HAP-1 (cell line): ENCODE data around the gene ASTN2.

Source experiments
- DNase-seq, 2 experiments: peaks; one replicate each; pipeline ENCODE4 v3.0.0-alpha.2; 2016 to 2020; ENCODE audit warnings: low spot score in 2 of 2
- H3K27me3 ChIP-seq: fragments of 250-450 bp; sonication (Bioruptor Pico); 2 replicates; pipeline ENCODE4 v1.5.1; 2020; ENCODE audit warnings: low read depth, mild to moderate bottlenecking, moderate library complexity
- H3K36me3 ChIP-seq: fragments of 250-450 bp; sonication (Bioruptor Pico); replicated peaks from 2 replicates; pipeline ENCODE4 v1.5.1; 2020; ENCODE audit warnings: mild to moderate bottlenecking
- H3K4me1 ChIP-seq: fragments of 250-450 bp; sonication (Bioruptor Pico); 2 replicates; pipeline ENCODE4 v1.5.1; 2020; ENCODE audit warnings: mild to moderate bottlenecking
- H3K4me3 ChIP-seq: fragments of 250-450 bp; sonication (Bioruptor Pico); 2 replicates; pipeline ENCODE4 v1.5.1; 2020; ENCODE audit warnings: mild to moderate bottlenecking, moderate library complexity
- H3K9me3 ChIP-seq: fragments of 250-450 bp; sonication (Bioruptor Pico); 2 replicates; pipeline ENCODE4 v1.5.1; 2020; ENCODE audit warnings: mild to moderate bottlenecking, moderate library complexity
- in situ Hi-C: fragments of 300-500 bp; cut with MboI; formaldehyde crosslinking; loops from 3 replicates; pipeline ENCODE4 v1.14.3; 2020; ENCODE audit warnings: low sequenced_read_pairs, inconsistent platforms, mixed read lengths

The ASTN2 gene, protein sequence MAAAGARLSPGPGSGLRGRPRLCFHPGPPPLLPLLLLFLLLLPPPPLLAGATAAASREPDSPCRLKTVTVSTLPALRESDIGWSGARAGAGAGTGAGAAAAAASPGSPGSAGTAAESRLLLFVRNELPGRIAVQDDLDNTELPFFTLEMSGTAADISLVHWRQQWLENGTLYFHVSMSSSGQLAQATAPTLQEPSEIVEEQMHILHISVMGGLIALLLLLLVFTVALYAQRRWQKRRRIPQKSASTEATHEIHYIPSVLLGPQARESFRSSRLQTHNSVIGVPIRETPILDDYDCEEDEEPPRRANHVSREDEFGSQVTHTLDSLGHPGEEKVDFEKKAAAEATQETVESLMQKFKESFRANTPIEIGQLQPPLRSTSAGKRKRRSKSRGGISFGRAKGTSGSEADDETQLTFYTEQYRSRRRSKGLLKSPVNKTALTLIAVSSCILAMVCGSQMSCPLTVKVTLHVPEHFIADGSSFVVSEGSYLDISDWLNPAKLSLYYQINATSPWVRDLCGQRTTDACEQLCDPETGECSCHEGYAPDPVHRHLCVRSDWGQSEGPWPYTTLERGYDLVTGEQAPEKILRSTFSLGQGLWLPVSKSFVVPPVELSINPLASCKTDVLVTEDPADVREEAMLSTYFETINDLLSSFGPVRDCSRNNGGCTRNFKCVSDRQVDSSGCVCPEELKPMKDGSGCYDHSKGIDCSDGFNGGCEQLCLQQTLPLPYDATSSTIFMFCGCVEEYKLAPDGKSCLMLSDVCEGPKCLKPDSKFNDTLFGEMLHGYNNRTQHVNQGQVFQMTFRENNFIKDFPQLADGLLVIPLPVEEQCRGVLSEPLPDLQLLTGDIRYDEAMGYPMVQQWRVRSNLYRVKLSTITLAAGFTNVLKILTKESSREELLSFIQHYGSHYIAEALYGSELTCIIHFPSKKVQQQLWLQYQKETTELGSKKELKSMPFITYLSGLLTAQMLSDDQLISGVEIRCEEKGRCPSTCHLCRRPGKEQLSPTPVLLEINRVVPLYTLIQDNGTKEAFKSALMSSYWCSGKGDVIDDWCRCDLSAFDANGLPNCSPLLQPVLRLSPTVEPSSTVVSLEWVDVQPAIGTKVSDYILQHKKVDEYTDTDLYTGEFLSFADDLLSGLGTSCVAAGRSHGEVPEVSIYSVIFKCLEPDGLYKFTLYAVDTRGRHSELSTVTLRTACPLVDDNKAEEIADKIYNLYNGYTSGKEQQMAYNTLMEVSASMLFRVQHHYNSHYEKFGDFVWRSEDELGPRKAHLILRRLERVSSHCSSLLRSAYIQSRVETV (N-terminal part only)

DNA sequence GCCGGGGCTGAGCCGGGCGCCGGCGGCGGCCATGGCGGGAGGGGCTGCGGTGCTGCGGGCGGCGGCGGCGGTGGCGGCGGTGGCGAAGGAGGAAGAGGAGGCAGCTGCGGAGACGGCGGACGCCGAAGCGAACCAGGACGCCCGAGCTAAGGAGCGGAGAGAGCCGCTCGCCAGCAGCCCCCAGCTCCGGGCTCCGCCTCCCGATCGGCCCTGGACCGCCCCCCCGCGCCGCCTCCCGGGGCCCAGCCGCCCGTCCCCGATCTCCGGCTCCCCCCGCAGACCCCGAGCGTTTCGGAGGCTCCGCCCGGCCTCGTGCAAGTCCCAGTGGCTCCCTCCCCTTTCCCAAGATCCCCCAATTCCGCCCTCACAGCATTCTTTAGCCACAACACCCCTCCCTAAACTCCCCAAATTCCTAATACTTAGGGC, at the start of gene ASTN2:
Gene ASTN2, minus strand, starts transcription at position 152 of the 426 bp plus-strand sequence. Its CDS starts 119 bp downstream, at position 33.
- Histone ChIP-seq H3K27me3 (peaks cover 46% of the 10 kb centered on the region), H3K4me1 (no peaks in the 10 kb centered on the region), H3K36me3 (no peaks in the 10 kb centered on the region), H3K9me3 (no peaks in the 10 kb centered on the region), H3K4me3 (peak within 1 kb of the TSS; percentile 28)
- in situ Hi-C loops = loop anchor here (10.0 kb wide), 1 partner anchor 340 kb away; no protein-coding TSS in a partner anchor
- peak in 1 of 2 experiments; percentile 54 for DNase-seq

DNA sequence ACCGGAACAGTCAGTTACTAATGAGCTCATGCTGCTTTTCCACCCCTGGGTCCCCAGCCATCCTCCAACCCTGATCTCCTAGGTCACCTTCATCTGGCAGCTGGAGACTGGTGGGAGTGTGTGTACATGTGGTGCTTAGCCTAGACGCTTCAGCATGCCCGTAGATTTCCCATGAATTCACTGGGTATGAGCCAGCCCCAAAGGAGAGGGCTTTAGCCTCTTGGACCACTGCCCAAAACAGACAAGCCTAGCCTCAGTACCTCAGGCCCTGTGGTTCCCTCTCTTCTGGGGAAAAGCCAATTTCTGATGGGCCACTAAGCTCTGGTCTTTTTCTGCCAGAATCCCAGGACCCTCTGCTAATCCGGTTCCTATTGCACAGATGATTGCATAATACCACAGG, 48.0 kb upstream of the ASTN2 start:
- no peaks in the 10 kb centered on the region for H3K27me3 ChIP-seq
- no peaks in the 10 kb centered on the region for H3K4me1 ChIP-seq
- H3K9me3 ChIP-seq = no peaks in the 10 kb centered on the region
- H3K4me3 ChIP-seq = no peak overlapping the region
- in situ Hi-C loops = no loop called here
- DNase-seq = no peak
- no peaks in the 10 kb centered on the region for H3K36me3 ChIP-seq

DNA sequence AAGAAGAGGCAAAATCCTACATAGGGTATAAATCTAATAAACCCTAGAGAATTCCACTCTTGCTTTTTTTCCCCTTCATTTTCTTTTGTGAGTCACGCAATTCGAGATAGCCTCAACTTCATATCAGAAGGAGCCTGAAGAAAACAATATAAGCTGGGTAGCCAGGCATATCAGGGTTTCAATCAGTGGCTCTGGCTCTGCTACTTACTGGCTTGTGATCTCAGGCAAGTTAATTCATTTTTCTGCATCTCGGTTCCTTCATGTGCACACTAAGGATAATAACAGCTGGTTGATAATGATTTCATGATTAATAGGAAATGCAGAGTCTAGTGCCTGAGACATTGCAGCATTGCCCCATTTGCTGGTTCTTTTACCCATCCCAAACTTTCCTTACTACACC, 46.5 kb upstream of the ASTN2 start:
- no peaks in the 10 kb centered on the region for H3K27me3 ChIP-seq
- no peak overlapping the region for H3K4me3 ChIP-seq

DNA sequence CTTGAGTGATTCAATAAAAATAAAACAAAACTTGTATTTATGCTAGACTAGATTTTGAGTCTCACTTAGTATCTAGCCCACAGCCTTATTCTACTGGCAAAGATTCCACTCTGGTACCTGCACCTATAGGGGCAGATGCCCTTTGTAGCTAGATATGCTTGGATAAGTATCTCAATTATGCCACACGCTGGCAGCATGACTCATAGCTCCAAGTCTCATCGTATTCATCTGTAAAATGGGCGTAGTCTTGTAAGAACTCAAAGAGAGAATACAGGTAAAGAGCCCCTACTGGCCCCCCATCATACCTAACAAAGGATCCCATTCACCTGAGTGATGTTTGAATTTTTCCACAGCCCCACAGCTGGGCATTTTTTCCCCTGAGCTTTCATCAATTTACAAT, 45.9 kb upstream of the ASTN2 start:
- Histone ChIP-seq H3K27me3 (no peaks in the 10 kb centered on the region), H3K9me3 (no peaks in the 10 kb centered on the region), H3K4me3 (no peak overlapping the region), H3K36me3 (no peaks in the 10 kb centered on the region), H3K4me1 (no peaks in the 10 kb centered on the region)
- in situ Hi-C loops = no loop called here
- DNase-seq = no peak

More for the DNA sequence above, 46.5 kb upstream of the ASTN2 start:
- no peak for DNase-seq
- no peaks in the 10 kb centered on the region for H3K9me3 ChIP-seq
- H3K36me3 ChIP-seq = no peaks in the 10 kb centered on the region
- H3K4me1 ChIP-seq = no peaks in the 10 kb centered on the region
- in situ Hi-C loops = no loop called here

DNA sequence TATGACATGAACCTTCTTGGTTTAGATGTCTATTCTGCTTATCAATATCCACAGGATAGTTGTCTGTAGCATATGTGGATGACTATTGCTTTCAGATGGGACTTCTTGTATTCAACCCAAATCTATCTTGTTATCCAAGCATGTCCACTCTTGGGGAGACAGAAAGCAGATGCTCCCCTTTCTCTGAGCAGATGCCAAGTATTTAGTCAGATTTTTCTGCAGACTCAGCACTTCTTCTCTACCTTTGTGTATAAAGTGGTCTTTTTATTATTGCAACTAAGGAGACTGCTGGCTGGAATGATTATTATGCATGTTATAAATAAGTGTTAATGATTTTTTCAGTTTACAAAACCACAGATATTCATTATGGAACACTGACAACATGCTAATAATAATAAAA, 45.1 kb upstream of the ASTN2 start:
- Histone ChIP-seq H3K9me3 (no peaks in the 10 kb centered on the region), H3K4me3 (no peak overlapping the region), H3K27me3 (no peaks in the 10 kb centered on the region), H3K4me1 (no peaks in the 10 kb centered on the region), H3K36me3 (no peaks in the 10 kb centered on the region)
- no peak for DNase-seq
- in situ Hi-C loops = no loop called here

DNA sequence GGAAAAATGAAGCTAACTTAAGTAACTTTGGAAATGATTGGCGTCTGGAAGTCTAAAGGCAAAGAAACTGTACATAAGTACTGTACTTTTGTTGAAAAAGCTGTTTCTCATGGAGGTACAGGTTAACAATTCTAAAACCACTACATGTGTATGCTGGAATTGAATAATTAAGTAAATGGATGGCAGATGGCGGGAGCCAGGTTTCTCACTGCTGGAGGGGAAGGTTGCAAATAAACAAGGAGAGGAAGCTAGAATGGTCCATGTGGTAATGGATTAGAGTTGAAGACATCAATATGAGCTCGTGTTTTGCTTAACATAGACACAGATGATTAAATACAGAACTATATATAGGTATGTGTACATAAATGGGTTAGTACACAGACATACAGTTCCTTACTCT, 43.2 kb upstream of the ASTN2 start:
- H3K4me3 ChIP-seq = no peak overlapping the region
- DNase-seq = no peak
- H3K4me1 ChIP-seq = no peaks in the 10 kb centered on the region
- no peaks in the 10 kb centered on the region for H3K9me3 ChIP-seq
- H3K27me3 ChIP-seq = no peaks in the 10 kb centered on the region
- in situ Hi-C loops = no loop called here
- H3K36me3 ChIP-seq = no peaks in the 10 kb centered on the region

DNA sequence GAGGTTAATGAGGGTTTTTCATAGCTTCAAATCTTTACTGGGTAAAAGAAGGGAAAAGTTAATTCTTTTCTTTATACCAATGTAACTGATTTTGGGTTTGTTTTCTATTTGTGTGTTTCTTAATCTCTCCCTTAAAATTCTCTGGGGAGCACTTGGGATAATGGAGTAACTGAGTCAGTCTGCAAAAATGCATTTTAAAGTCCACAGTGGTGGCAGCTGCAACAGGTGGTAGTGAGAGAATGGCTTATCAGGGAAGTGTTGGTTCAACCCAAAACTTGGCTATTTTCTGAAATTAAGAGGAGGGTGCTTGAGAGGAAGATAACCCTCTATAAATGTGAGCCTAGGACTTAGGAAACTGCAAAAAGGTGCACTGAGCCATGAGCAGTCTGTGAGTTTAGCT, 39.9 kb upstream of the ASTN2 start:
- Histone ChIP-seq H3K36me3 (no peaks in the 10 kb centered on the region), H3K4me1 (no peaks in the 10 kb centered on the region), H3K27me3 (peaks cover 7% of the 10 kb centered on the region; the same call in 1 of the 2 replicates), H3K9me3 (no peaks in the 10 kb centered on the region), H3K4me3 (no peak overlapping the region)
- in situ Hi-C loops = no loop called here
- DNase-seq = no peak

DNA sequence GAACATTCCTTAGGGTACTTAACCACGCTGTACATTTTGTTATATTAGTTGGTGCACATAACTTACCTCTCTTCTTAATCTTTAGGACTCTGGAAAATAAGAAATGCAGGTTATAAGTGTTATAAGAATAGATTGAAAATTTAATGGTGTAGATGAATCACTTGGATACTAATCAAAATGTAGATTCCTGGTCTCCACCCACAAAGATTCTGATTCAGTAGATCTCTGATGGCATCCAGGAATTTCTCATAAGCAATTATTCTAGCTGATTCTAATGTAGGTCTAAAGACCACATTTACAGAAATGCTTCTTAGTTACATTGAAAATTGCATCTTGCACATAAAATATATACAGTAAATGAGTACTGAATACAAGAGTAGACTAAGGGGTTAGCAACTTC, 38.9 kb upstream of the ASTN2 start:
- no peaks in the 10 kb centered on the region for H3K9me3 ChIP-seq
- no peaks in the 10 kb centered on the region for H3K36me3 ChIP-seq
- in situ Hi-C loops = no loop called here
- DNase-seq = no peak
- no peaks in the 10 kb centered on the region for H3K4me1 ChIP-seq
- peaks cover 7% of the 10 kb centered on the region; the same call in 1 of the 2 replicates for H3K27me3 ChIP-seq
- no peak overlapping the region for H3K4me3 ChIP-seq

DNA sequence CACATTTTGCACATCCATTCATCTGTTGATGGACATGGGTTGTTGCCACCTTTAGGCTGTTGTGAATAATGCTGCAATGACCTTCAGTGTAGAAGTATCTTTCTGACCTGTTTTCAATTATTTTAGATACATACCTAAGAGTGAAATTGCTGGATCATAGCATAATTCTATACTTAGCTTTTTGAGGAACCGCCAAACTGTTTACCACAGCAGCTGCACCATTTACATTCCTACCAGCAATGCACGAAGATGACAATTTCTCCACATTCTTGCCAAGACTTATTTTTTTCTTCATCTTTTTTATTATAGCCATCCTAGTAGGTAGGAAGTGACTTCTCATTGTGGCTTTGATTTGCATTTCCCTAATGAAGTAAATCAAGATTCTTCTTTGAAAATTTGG, 36.5 kb upstream of the ASTN2 start:
- no peak for DNase-seq
- in situ Hi-C loops = no loop called here
- H3K4me3 ChIP-seq = no peak overlapping the region
- no peaks in the 10 kb centered on the region for H3K4me1 ChIP-seq
- H3K27me3 ChIP-seq = peaks cover 7% of the 10 kb centered on the region; the same call in 1 of the 2 replicates
- no peaks in the 10 kb centered on the region for H3K36me3 ChIP-seq
- no peaks in the 10 kb centered on the region for H3K9me3 ChIP-seq

DNA sequence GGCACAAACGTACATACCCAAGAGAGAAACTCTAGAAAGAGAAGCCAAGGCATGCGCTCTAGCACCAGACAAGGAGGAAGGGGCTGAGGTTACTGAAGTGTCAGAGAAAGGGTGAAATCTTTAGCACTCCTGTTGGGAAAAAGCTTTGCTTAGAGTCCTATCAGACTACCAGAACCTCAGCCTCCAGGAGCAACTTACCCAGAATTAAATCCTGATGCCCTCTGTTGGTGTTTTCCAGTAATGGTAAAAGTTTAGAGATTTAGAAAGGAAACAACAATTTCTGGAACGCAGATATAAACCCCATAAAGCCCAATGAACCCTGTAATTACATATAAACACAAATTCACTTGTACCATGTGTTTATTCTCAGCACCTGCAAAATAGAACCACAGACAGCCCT, 33.2 kb upstream of the ASTN2 start:
- Histone ChIP-seq H3K4me1 (no peaks in the 10 kb centered on the region), H3K36me3 (no peaks in the 10 kb centered on the region), H3K4me3 (no peak overlapping the region), H3K9me3 (no peaks in the 10 kb centered on the region), H3K27me3 (peaks cover 11% of the 10 kb centered on the region)
- DNase-seq = no peak
- in situ Hi-C loops = no loop called here

DNA sequence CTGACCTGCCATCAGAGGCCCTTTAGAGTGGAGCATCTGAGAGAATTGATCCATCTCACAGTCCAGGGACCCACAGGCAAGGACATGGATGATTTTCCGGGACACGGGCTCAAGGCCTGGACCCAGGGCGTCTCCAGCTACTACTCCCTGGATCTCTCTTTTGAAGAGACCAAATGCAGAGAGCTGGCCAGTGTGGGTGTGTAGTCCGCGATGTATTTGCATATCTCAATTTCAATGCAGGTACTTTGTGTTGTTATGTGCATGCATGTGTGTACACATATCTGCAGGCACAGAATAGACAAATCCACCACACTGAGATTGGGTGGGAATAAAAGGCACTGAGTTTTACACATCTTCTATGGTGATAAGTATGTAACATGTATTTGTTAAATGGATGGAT, 30.8 kb upstream of the ASTN2 start:
- no peaks in the 10 kb centered on the region for H3K4me1 ChIP-seq
- no peak overlapping the region for H3K4me3 ChIP-seq
- no peaks in the 10 kb centered on the region for H3K36me3 ChIP-seq
- peaks cover 6% of the 10 kb centered on the region for H3K27me3 ChIP-seq
- DNase-seq = no peak
- in situ Hi-C loops = no loop called here
- H3K9me3 ChIP-seq = no peaks in the 10 kb centered on the region

DNA sequence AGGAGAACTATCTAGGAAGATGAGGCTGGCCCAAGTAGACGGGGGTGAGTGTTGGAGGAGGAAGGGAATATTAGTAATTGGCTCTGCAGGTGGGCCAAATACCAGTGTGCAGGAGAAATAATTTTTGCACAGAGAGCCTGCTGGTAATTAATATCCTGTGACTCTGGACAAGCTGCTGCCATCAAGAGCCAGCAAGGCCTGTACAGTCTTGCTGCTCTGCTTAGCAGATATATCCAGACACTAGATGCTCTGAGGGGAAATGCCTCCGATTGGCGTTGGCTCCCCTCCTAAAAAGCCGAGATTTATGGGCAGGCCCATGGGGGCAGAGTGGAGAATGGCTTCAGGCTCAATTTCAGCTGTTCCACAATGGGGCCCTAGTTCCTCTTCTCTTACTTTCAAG, 29.6 kb upstream of the ASTN2 start:
- in situ Hi-C loops = no loop called here
- H3K4me1 ChIP-seq = no peaks in the 10 kb centered on the region
- DNase-seq = no peak
- H3K9me3 ChIP-seq = no peaks in the 10 kb centered on the region
- H3K36me3 ChIP-seq = no peaks in the 10 kb centered on the region
- H3K27me3 ChIP-seq = peaks cover 4% of the 10 kb centered on the region; the same call in 1 of the 2 replicates
- no peak overlapping the region for H3K4me3 ChIP-seq

DNA sequence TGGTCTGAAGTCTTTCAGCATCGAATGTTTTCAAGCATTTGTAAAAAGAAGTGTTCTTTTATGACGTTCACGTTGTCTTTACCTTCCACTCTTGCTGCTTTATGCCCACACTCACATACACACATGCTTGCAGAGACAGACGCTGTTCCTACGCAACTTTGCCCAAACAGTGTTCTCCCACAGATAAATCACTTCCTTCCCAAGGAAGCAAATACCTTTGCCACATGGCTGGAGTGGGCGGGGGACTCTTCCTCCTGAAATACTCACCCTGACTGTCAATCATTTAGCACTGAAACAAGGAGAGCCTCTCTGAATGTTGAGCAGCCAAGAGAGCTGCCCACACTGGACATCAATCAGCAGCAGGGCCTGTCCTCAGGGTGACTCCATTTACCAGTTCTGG, 22.4 kb upstream of the ASTN2 start:
- Histone ChIP-seq H3K9me3 (no peaks in the 10 kb centered on the region), H3K4me1 (no peaks in the 10 kb centered on the region), H3K36me3 (no peaks in the 10 kb centered on the region), H3K4me3 (no peak overlapping the region), H3K27me3 (no peaks in the 10 kb centered on the region)
- no peak for DNase-seq
- in situ Hi-C loops = no loop called here
